ENCODE results near the gene SLC39A12.
A peak's percentile ranks its signal among the peaks of the same experiment; 100 is the strongest.

GRCh38 chr10:17910125-17910789, 41.5 kb upstream of the SLC39A12 start:
- TF ChIP-seq CTCF (optimal IDR thresholded peaks at IDR 0.05 in 1 of 3, IDR thresholded peaks at IDR 0.05 in 1 of 3, conservative IDR thresholded peaks at IDR 0.05 in 1 of 3; ENCODE audit: extremely low read depth in 1 of 3, insufficient read depth in 2 of 3, low read length in 3 of 3) (peak; percentile 54 to 62 (median 62)), EZH2 (IDR thresholded peaks at IDR 0.05; ENCODE audit: low read length) (no peak)

All from keratinocyte (primary cell).